GM23338 (cell line): Measurements from ENCODE around the gene LTB. TPM values are rescaled to one million over a fixed set of nuclear protein-coding genes. Genes with fewer than 3 reads are reported as not detected.

Experiments
- ATAC-seq: fragments of 200-7000 bp; cut with Tn5 transposase; 3 replicates; pipeline ENCODE4 v1.9.1; 2020
- DNase-seq: peaks from one replicate; pipeline ENCODE4 v3.0.0-alpha.2; 2015; ENCODE audit warnings: low spot score
- H2AFZ ChIP-seq: fragments of 200-600 bp; sonication (generic); 2 replicates; pipeline ENCODE4 v1.8.0; 2016; ENCODE audit warnings: antibody characterized with exemption, mild to moderate bottlenecking, moderate library complexity
- H3F3A ChIP-seq: fragments of 200-600 bp; sonication (generic); replicated peaks from 2 replicates; pipeline ENCODE4 v1.8.0; 2017; ENCODE audit warnings: antibody characterized with exemption, mixed run types, low read depth
- H3K27ac ChIP-seq: fragments of 200-600 bp; sonication (generic); 2 replicates; pipeline ENCODE4 v1.6.1; 2016; ENCODE audit warnings: low read depth
- H3K27me3 ChIP-seq: fragments of 200-600 bp; sonication (generic); 2 replicates; pipeline ENCODE4 v1.8.0; 2016; ENCODE audit warnings: mild to moderate bottlenecking, mixed run types, moderate library complexity; ENCODE audit not compliant: insufficient read depth
- H3K36me3 ChIP-seq: fragments of 200-600 bp; sonication (generic); 2 replicates; pipeline ENCODE4 v1.8.0; 2016; ENCODE audit warnings: mild to moderate bottlenecking; ENCODE audit not compliant: insufficient read depth
- H3K4me1 ChIP-seq: fragments of 200-600 bp; sonication (generic); 2 replicates; pipeline ENCODE4 v1.8.0; 2016; ENCODE audit warnings: mild to moderate bottlenecking, moderate library complexity; ENCODE audit not compliant: insufficient read depth
- H3K4me2 ChIP-seq: fragments of 200-600 bp; sonication (generic); 2 replicates; pipeline ENCODE4 v1.7.1; 2017; ENCODE audit warnings: mixed run types
- H3K4me3 ChIP-seq: fragments of 200-600 bp; sonication (generic); 2 replicates; pipeline ENCODE4 v1.6.1; 2016; ENCODE audit warnings: mixed run types
- H3K79me2 ChIP-seq: fragments of 200-600 bp; sonication (generic); replicated peaks from 2 replicates; pipeline ENCODE4 v1.8.0; 2017; ENCODE audit warnings: mild to moderate bottlenecking; ENCODE audit not compliant: insufficient read depth
- H3K9me2 ChIP-seq: fragments of 200-600 bp; sonication (generic); 2 replicates; pipeline ENCODE4 v1.8.0; 2017; ENCODE audit not compliant: insufficient read depth
- H4K20me1 ChIP-seq: fragments of 200-600 bp; sonication (generic); replicated peaks from 2 replicates; pipeline ENCODE4 v1.8.0; 2017; ENCODE audit warnings: mild to moderate bottlenecking; ENCODE audit not compliant: insufficient read depth
- H3K27ac Mint-ChIP-seq: 2 replicates; pipeline ENCODE4 v1.8.0; 2020; ENCODE audit warnings: inconsistent platforms, mild to moderate bottlenecking, moderate library complexity, mixed read lengths
- H3K27me3 Mint-ChIP-seq: 3 replicates; pipeline ENCODE4 v1.8.0; 2022; ENCODE audit warnings: low read depth, mild to moderate bottlenecking, moderate library complexity, mixed read lengths, inconsistent platforms; ENCODE audit not compliant: insufficient read depth, poor library complexity
- H3K36me3 Mint-ChIP-seq: 3 replicates; pipeline ENCODE4 v1.8.0; 2021; ENCODE audit warnings: low read depth, mild to moderate bottlenecking, inconsistent platforms, moderate library complexity, mixed read lengths
- H3K4me1 Mint-ChIP-seq: 3 replicates; pipeline ENCODE4 v1.8.0; 2020; ENCODE audit warnings: mild to moderate bottlenecking, inconsistent platforms, mixed read lengths
- H3K4me3 Mint-ChIP-seq: 3 replicates; pipeline ENCODE4 v1.8.0; 2021; ENCODE audit warnings: moderate library complexity, mild to moderate bottlenecking, inconsistent platforms, mixed read lengths
- H3K9me3 Mint-ChIP-seq: 3 replicates; pipeline ENCODE4 v1.8.0; 2020; ENCODE audit warnings: moderate library complexity, mild to moderate bottlenecking, inconsistent platforms, mixed read lengths
- CREB1 ChIP-seq: fragments of 250-450 bp; sonication (Bioruptor Pico); IDR thresholded peaks from 2 replicates; pipeline ENCODE4 v1.5.0; 2020; ENCODE audit warnings: low read depth, mild to moderate bottlenecking, moderate library complexity
- EZH2 ChIP-seq: fragments of 200-600 bp; sonication (generic); IDR thresholded peaks from one replicate; pipeline ENCODE4 v1.8.0; 2017; ENCODE audit warnings: antibody characterized with exemption, mild to moderate bottlenecking, low read depth; ENCODE audit not compliant: unreplicated experiment
- EZH2phosphoT487 ChIP-seq: fragments of 200-600 bp; sonication (generic); IDR thresholded peaks from one replicate; pipeline ENCODE4 v1.8.1; 2018; ENCODE audit warnings: antibody characterized with exemption; ENCODE audit not compliant: unreplicated experiment
- JUNB ChIP-seq: IDR thresholded peaks from one replicate; pipeline ENCODE4 v1.6.1; 2016; ENCODE audit warnings: antibody characterized with exemption; ENCODE audit not compliant: unreplicated experiment
- NANOG ChIP-seq: IDR thresholded peaks from 2 replicates; pipeline ENCODE4 v1.6.1; 2016; ENCODE audit warnings: antibody characterized with exemption, borderline replicate concordance
- POLR2AphosphoS5 ChIP-seq: IDR thresholded peaks from 2 replicates; pipeline ENCODE4 v1.6.1; 2016; ENCODE audit warnings: antibody characterized with exemption, low read depth
- STAT1 ChIP-seq: IDR thresholded peaks from one replicate; pipeline ENCODE4 v1.6.1; 2016; ENCODE audit warnings: antibody characterized with exemption; ENCODE audit not compliant: unreplicated experiment
- ZNF331 ChIP-seq: fragments of 250-450 bp; sonication (Bioruptor Pico); IDR thresholded peaks from 2 replicates; pipeline ENCODE4 v1.5.0; 2020; ENCODE audit warnings: low read depth, mild to moderate bottlenecking, moderate library complexity
- polyA plus RNA-seq: library from polyadenylated mRNA; unstranded; fragments of >200 nt; fragmentation: Nextera tagmentation; extraction: Ambion mirVana; gene quantifications from 2 replicates; pipeline ENCODE4 v1.2.1, GENCODE V29; 2016
- total RNA-seq: library from RNA; depleted of rRNA; stranded (reverse); fragments of >200 nt; shearing (Covaris generic); gene quantifications from 2 replicates; pipeline ENCODE4 v1.2.3, GENCODE V29; 2014
- TF ChIP-seq, protein P1 (sequence below), 2 experiments: fragments of 200-600 bp in 1 of 2; sonication (generic) in 1 of 2; conservative IDR thresholded peaks; 2 replicates each; pipeline versions ENCODE4 v1.5.1 to v1.6.1; 2016 to 2017; ENCODE audit warnings: antibody characterized with exemption in 2 of 2, low read depth in 2 of 2, mild to moderate bottlenecking in 2 of 2, moderate library complexity in 1 of 2

The LTB gene
- total and polyA plus RNA-seq, 2 experiments from 2014 or later = 1.7 TPM; not detected in 1

DNA sequence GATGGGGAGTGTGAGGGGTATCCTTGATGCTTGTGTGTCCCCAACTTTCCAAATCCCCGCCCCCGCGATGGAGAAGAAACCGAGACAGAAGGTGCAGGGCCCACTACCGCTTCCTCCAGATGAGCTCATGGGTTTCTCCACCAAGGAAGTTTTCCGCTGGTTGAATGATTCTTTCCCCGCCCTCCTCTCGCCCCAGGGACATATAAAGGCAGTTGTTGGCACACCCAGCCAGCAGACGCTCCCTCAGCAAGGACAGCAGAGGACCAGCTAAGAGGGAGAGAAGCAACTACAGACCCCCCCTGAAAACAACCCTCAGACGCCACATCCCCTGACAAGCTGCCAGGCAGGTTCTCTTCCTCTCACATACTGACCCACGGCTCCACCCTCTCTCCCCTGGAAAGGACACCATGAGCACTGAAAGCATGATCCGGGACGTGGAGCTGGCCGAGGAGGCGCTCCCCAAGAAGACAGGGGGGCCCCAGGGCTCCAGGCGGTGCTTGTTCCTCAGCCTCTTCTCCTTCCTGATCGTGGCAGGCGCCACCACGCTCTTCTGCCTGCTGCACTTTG lies 6.8 kb downstream of the LTB start, which contains the start of gene TNF:
Gene TNF, plus strand, starts transcription at position 231 of the 567 bp plus-strand sequence. Its CDS starts 177 bp downstream, at position 408.
- Histone ChIP-seq H3K79me2 (no peaks in the 10 kb centered on the region), H3K4me3 (no peak within 1 kb of the TSS), H3F3A (no peaks in the 10 kb centered on the region), H2AFZ (no peak within 1 kb of the TSS), H3K36me3 (no peaks in the 10 kb centered on the region), H3K9me2 (no peaks in the 10 kb centered on the region), H3K4me1 (no peaks in the 10 kb centered on the region), H3K27ac (no peak within 1 kb of the TSS), H3K4me2 (no peak within 1 kb of the TSS), H3K27me3 (peaks cover 6% of the 10 kb centered on the region), H4K20me1 (no peaks in the 10 kb centered on the region)
- ATAC-seq (no peak), DNase-seq (no peak)
- no peaks in the 10 kb centered on the region; the same call in 2 of the 3 replicates for H3K36me3 Mint-ChIP-seq
- H3K4me1 Mint-ChIP-seq = peaks cover 14% of the 10 kb centered on the region
- no peaks in the 10 kb centered on the region; the same call in 2 of the 3 replicates for H3K9me3 Mint-ChIP-seq
- no peak within 1 kb of the TSS for H3K27ac Mint-ChIP-seq
- peaks cover 29% of the 10 kb centered on the region for H3K27me3 Mint-ChIP-seq
- no peak within 1 kb of the TSS for H3K4me3 Mint-ChIP-seq
- TF ChIP-seq JUNB (no peak), CREB1 (no peak), EZH2phosphoT487 (no peak), POLR2AphosphoS5 (no peak), STAT1 (no peak), NANOG (no peak), EZH2 (no peak)
- TF ChIP-seq, protein P1, sequence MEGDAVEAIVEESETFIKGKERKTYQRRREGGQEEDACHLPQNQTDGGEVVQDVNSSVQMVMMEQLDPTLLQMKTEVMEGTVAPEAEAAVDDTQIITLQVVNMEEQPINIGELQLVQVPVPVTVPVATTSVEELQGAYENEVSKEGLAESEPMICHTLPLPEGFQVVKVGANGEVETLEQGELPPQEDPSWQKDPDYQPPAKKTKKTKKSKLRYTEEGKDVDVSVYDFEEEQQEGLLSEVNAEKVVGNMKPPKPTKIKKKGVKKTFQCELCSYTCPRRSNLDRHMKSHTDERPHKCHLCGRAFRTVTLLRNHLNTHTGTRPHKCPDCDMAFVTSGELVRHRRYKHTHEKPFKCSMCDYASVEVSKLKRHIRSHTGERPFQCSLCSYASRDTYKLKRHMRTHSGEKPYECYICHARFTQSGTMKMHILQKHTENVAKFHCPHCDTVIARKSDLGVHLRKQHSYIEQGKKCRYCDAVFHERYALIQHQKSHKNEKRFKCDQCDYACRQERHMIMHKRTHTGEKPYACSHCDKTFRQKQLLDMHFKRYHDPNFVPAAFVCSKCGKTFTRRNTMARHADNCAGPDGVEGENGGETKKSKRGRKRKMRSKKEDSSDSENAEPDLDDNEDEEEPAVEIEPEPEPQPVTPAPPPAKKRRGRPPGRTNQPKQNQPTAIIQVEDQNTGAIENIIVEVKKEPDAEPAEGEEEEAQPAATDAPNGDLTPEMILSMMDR (conservative IDR thresholded peaks at IDR 0.05; ENCODE audit: low read depth in 2 of 2) = no peak

DNA sequence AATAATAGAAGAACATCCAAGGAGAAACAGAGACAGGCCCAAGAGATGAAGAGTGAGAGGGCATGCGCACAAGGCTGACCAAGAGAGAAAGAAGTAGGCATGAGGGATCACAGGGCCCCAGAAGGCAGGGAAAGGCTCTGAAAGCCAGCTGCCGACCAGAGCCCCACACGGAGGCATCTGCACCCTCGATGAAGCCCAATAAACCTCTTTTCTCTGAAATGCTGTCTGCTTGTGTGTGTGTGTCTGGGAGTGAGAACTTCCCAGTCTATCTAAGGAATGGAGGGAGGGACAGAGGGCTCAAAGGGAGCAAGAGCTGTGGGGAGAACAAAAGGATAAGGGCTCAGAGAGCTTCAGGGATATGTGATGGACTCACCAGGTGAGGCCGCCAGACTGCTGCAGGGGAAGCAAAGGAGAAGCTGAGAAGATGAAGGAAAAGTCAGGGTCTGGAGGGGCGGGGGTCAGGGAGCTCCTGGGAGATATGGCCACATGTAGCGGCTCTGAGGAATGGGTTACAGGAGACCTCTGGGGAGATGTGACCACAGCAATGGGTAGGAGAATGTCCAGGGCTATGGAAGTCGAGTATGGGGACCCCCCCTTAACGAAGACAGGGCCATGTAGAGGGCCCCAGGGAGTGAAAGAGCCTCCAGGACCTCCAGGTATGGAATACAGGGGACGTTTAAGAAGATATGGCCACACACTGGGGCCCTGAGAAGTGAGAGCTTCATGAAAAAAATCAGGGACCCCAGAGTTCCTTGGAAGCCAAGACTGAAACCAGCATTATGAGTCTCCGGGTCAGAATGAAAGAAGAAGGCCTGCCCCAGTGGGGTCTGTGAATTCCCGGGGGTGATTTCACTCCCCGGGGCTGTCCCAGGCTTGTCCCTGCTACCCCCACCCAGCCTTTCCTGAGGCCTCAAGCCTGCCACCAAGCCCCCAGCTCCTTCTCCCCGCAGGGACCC lies 7.8 kb downstream of the LTB start:
- ATAC-seq (peak; percentile 61), DNase-seq (no peak)
- Mint-ChIP-seq H3K27me3 (peaks cover 22% of the 10 kb centered on the region), H3K4me1 (peaks cover 11% of the 10 kb centered on the region), H3K9me3 (no peaks in the 10 kb centered on the region; the same call in 2 of the 3 replicates), H3K27ac (no peak overlapping the region), H3K36me3 (no peaks in the 10 kb centered on the region; the same call in 2 of the 3 replicates), H3K4me3 (no peak overlapping the region)
- H3K27me3 ChIP-seq = no peaks in the 10 kb centered on the region
- no peaks in the 10 kb centered on the region for H3K9me2 ChIP-seq
- no peaks in the 10 kb centered on the region for H3K79me2 ChIP-seq
- no peaks in the 10 kb centered on the region for H3K36me3 ChIP-seq
- no peaks in the 10 kb centered on the region for H3K4me1 ChIP-seq
- no peaks in the 10 kb centered on the region for H4K20me1 ChIP-seq
- 0 out of 2 replicates have a peak overlapping the region, but pooled peaks have one; percentile 47 for H2AFZ ChIP-seq
- no peak overlapping the region for H3K27ac ChIP-seq
- no peaks in the 10 kb centered on the region for H3F3A ChIP-seq
- no peak overlapping the region for H3K4me2 ChIP-seq
- no peak overlapping the region for H3K4me3 ChIP-seq
- TF ChIP-seq ZNF331 (CRISPR knock-in tag) = no peak
- no peak for TF ChIP-seq JUNB
- TF ChIP-seq, protein P1 (conservative IDR thresholded peaks at IDR 0.05; ENCODE audit: low read depth in 2 of 2) = peak; percentile 23 to 49; a peak in 3 of 4 replicates
- TF ChIP-seq POLR2AphosphoS5 = no peak
- TF ChIP-seq EZH2phosphoT487 = no peak
